ENCODE measurements around the gene CAMK2G. TPM values are rescaled to one million over a fixed set of nuclear protein-coding genes. Genes with fewer than 3 reads are reported as not detected.
A peak's percentile ranks its signal among the peaks of the same experiment; 100 is the strongest.
"Not testable (repeated sequence)": the region's sequence is repeated elsewhere in the genome, so short reads cannot be mapped to it uniquely, and the experiment has no call there.

Gene CAMK2G
- total RNA-seq, 1 donor from 2014 or later: 25.7 TPM

DNA sequence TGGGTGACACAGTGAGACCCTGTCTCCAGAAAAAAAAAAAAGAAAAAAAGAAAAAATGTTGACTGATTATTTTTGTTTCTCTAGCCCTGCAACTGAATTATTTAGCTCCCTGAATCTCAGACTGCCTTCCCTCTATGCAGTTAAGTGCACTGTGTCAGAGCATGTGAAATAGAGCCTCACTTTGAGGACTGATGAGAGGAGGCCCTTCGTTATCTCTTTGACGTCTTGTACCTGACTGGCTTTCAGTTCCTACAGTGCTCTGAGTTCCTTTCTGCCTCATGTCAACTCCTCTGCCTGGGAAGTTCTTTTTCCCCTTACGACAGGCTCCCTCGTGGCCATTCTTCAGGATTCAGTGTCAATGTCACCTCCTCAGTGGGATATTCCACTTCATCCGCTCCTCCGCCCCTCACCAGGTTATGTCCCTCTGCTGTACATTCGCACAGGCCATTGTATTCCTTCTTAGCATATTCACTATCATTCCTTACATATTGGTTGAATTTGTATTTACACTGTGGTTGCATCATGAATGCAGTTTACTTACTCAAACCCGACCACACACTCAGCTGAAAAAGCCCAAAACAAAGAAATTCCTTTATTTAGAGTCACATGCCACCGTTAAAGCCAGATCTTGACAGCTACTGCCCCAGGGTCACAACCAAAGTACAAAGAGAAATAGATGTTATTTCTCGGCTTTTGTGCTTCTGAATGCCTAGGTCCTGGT lies 18.1 kb upstream of the CAMK2G start:
- H3K27ac Mint-ChIP-seq (ENCODE audit: unreplicated experiment): peak overlapping the region; percentile 2
- no peaks in the 10 kb centered on the region for H3K36me3 Mint-ChIP-seq (ENCODE audit: low read depth)
- no peak overlapping the region for H3K4me3 Mint-ChIP-seq
- peaks cover 22% of the 10 kb centered on the region for H3K4me1 Mint-ChIP-seq
- no peaks in the 10 kb centered on the region for H3K27me3 Mint-ChIP-seq (ENCODE audit: low read depth)
- H3K9me3 Mint-ChIP-seq: no peaks in the 10 kb centered on the region
- DNase-seq (ENCODE audit: low read depth, low spot score): no peak
- TF ChIP-seq, protein P1, sequence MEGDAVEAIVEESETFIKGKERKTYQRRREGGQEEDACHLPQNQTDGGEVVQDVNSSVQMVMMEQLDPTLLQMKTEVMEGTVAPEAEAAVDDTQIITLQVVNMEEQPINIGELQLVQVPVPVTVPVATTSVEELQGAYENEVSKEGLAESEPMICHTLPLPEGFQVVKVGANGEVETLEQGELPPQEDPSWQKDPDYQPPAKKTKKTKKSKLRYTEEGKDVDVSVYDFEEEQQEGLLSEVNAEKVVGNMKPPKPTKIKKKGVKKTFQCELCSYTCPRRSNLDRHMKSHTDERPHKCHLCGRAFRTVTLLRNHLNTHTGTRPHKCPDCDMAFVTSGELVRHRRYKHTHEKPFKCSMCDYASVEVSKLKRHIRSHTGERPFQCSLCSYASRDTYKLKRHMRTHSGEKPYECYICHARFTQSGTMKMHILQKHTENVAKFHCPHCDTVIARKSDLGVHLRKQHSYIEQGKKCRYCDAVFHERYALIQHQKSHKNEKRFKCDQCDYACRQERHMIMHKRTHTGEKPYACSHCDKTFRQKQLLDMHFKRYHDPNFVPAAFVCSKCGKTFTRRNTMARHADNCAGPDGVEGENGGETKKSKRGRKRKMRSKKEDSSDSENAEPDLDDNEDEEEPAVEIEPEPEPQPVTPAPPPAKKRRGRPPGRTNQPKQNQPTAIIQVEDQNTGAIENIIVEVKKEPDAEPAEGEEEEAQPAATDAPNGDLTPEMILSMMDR (conservative IDR thresholded peaks at IDR 0.05): no peak

DNA sequence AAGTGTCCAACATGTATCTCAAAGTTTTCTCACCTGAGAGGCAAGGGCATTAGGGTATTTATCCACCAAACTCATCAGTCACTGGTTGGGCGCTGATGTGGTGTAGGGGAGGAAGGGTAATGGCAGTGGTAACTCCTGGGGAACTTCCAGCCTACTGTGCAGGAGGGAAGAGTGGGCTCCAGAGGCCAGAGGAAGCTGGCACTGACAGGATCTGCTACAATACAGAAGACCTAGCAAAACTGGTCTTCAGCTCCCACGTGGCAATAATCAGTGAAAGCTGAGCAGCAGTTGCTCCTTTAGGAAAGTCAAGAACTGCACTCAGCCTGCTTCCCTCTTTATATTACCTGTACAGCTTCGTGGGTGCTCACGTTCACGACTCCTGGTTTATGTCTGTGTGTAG lies 17.2 kb upstream of the CAMK2G start:
- Mint-ChIP-seq H3K4me3 (no peak overlapping the region), H3K36me3 (ENCODE audit: low read depth) (no peaks in the 10 kb centered on the region), H3K27ac (ENCODE audit: unreplicated experiment) (no peak overlapping the region), H3K4me1 (peaks cover 28% of the 10 kb centered on the region), H3K27me3 (ENCODE audit: low read depth) (no peaks in the 10 kb centered on the region), H3K9me3 (no peaks in the 10 kb centered on the region)
- TF ChIP-seq, protein P1 (conservative IDR thresholded peaks at IDR 0.05): no peak
- no peak for DNase-seq (ENCODE audit: low read depth, low spot score)

DNA sequence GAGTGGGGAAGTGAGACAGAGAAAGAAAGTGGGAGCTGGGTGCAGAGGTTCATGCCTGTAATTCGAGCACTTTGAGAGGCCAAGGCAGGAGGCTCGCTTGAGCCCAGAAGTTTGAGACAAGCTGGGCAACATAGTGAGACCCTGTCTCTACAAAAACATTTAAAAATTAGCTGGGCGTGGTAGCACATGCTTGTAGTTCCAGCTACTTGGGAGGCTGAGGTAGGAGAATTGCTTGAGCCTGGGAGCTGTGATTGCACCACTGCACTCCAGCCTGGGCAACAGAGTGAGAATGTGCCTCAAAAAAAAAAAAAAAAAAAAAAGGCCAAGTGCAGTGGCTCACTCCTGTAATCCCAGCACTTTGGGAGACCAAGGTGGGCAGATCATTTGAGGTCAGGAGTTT lies 16.5 kb upstream of the CAMK2G start:
- not testable (repeated sequence) for H3K36me3 Mint-ChIP-seq (ENCODE audit: low read depth)

DNA sequence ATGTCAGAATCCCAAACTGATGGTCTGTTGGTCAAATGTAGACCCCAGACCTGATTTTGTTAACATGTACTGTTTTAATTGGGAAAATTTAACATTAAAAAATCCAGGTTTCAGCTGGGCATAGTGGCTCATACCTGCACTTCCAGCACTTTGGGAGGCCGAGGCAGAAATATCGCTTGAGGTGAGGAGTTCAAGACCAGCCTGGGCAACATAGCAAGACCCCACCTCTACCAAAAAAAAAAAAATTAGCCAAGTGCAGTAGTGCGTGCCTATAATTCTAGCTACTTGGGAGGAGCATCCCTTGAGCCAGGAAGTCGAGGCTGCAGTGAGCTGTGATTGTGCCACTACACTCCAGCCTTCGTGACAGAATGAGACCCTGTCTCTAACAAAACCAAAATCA lies 15.9 kb upstream of the CAMK2G start:
- no peak for DNase-seq (ENCODE audit: low read depth, low spot score)
- TF ChIP-seq, protein P1 (conservative IDR thresholded peaks at IDR 0.05): no peak
- H3K9me3 Mint-ChIP-seq: no peaks in the 10 kb centered on the region
- no peak overlapping the region for H3K27ac Mint-ChIP-seq (ENCODE audit: unreplicated experiment)
- H3K36me3 Mint-ChIP-seq (ENCODE audit: low read depth): no peaks in the 10 kb centered on the region
- no peaks in the 10 kb centered on the region for H3K27me3 Mint-ChIP-seq (ENCODE audit: low read depth)
- H3K4me1 Mint-ChIP-seq: peaks cover 32% of the 10 kb centered on the region
- no peak overlapping the region for H3K4me3 Mint-ChIP-seq

More for the DNA sequence above, 16.5 kb upstream of the CAMK2G start:
- H3K4me1 Mint-ChIP-seq: peaks cover 32% of the 10 kb centered on the region
- not testable (repeated sequence) for DNase-seq (ENCODE audit: low read depth, low spot score); H3K9me3 Mint-ChIP-seq; H3K27ac Mint-ChIP-seq (ENCODE audit: unreplicated experiment); H3K27me3 Mint-ChIP-seq (ENCODE audit: low read depth); H3K4me3 Mint-ChIP-seq

DNA sequence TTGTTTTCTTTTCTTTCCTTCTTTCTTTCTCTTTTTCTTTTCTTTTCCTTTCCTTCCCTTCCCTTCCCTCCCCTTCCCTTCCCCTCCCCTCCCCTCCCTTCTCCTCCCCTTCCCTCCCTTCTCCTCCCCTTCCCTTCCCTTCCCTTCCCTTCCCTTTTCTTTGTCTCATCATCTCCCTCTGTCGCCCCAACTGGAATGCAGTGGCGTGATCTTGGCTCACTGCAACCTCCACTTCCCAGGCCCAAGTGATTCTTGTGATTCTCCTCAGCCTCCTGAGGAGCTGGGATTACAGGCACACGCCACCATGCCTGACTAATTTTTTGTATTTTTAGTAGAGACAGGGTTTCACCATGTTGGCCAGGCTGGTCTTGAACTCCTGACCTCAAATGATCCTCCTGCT lies 15.1 kb upstream of the CAMK2G start:
- not testable (repeated sequence) for H3K27me3 Mint-ChIP-seq (ENCODE audit: low read depth); DNase-seq (ENCODE audit: low read depth, low spot score); H3K4me3 Mint-ChIP-seq; H3K27ac Mint-ChIP-seq (ENCODE audit: unreplicated experiment); H3K36me3 Mint-ChIP-seq (ENCODE audit: low read depth); H3K9me3 Mint-ChIP-seq
- peaks cover 32% of the 10 kb centered on the region for H3K4me1 Mint-ChIP-seq

DNA sequence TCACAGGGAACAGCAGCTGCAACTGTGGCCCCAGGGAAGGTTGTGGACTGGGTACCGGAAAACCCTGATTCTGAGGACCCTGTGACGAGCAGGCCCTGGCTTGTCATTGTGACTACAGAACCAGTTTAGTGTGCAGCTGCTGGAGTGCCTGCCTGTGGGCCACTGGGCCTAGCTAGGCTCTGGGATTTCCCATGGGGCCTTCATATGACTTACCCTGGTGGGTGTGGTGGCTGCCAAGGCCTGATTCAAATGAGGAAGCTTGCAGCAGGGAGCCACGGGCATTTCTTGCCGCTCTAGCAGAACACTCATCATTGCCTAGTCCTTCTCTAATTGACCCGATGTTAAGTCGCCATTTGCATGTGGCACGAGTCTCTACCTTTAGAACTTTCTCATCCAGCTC lies 14.7 kb upstream of the CAMK2G start:
- no peak for DNase-seq (ENCODE audit: low read depth, low spot score)
- peaks cover 32% of the 10 kb centered on the region for H3K4me1 Mint-ChIP-seq

More for the DNA sequence above, 14.7 kb upstream of the CAMK2G start:
- no peaks in the 10 kb centered on the region for H3K9me3 Mint-ChIP-seq
- H3K4me3 Mint-ChIP-seq: no peak overlapping the region
- H3K27ac Mint-ChIP-seq (ENCODE audit: unreplicated experiment): no peak overlapping the region
- no peaks in the 10 kb centered on the region for H3K27me3 Mint-ChIP-seq (ENCODE audit: low read depth)
- H3K36me3 Mint-ChIP-seq (ENCODE audit: low read depth): no peaks in the 10 kb centered on the region
- TF ChIP-seq, protein P1 (conservative IDR thresholded peaks at IDR 0.05): no peak
